Measurements from ENCODE around the gene MT2A. TPM values are rescaled to one million over a fixed set of nuclear protein-coding genes. Genes with fewer than 3 reads are reported as not detected.

Gene MT2A
- 25.5 and 55.5 TPM in 2 replicates for total RNA-seq (2012; rRNA removed)
- polyA plus RNA-seq (2012; rRNA removed), result 588 and 621 TPM in 2 replicates
- 222 and 299 TPM in 2 replicates for polyA plus RNA-seq (2012; cell fraction: cytosol; rRNA removed)
- 139 and 191 TPM in 2 replicates for polyA plus RNA-seq (2012; cell fraction: nucleus; rRNA removed; ENCODE audit: low replicate concordance)
- Bru-seq, nascent RNA, result percentile 94 among the genes with signal in this experiment
- percentile 84 among the genes with signal in this experiment for BruChase-seq, experiment 1, labeled RNA remaining after a 6-hour chase
- percentile 74 among the genes with signal in this experiment for BruChase-seq, experiment 2, labeled RNA remaining after a 2-hour chase
- long read RNA-seq, transcript MT2A-201 (3 exons, 786 nt), result major isoform, 136 of 152 reads
- long read RNA-seq, transcript MT2A-203 (1 exons, 903 nt), result minor isoform, 14 of 152 reads
- long read RNA-seq, partial matches to known transcripts, result 0 of 152 reads
- long read RNA-seq, other reads (novel, unspliced or antisense), result 1 of 152 reads

DNA sequence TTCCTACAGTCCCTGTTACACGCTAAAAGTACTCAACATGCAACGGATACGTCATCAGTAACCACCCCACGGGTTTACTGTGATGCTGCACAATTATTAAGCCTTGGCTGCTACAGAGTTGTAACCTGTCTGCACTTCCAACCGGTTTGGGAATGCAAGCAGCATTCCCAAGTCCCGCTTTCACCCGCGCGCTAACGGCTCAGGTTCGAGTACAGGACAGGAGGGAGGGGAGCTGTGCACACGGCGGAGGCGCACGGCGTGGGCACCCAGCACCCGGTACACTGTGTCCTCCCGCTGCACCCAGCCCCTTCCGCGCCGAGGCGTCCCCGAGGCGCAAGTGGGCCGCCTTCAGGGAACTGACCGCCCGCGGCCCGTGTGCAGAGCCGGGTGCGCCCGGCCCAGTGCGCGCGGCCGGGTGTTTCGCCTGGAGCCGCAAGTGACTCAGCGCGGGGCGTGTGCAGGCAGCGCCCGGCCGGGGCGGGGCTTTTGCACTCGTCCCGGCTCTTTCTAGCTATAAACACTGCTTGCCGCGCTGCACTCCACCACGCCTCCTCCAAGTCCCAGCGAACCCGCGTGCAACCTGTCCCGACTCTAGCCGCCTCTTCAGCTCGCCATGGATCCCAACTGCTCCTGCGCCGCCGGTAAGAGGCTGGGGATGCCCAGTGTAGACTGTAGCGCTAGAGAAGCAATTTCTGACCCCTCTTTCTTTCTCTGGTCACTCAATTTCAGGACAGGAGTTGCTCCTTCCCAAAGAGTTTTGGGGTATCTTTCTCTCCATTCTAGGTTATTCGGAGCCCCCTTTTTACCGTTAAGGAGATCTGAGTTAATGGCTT, at the start of gene MT2A:
MT2A (plus strand) TSS at position 542 of the 833 bp plus-strand sequence; CDS start at position 614, 72 bp downstream.
- Histone ChIP-seq H2BK15ac (ENCODE audit: low read depth, low read length) (peak within 1 kb of the TSS; percentile 97), H2AK9ac (replicated peaks; ENCODE audit: low read depth, low read length, poor library complexity) (peak within 1 kb of the TSS; percentile 95), H3K36me3 (ENCODE audit: control insufficient read depth, insufficient read depth, low read length) (no peaks in the 10 kb centered on the region), H3K27ac (ENCODE audit: insufficient read depth, low read length) (peak within 1 kb of the TSS; percentile 99), H3K9me3 (ENCODE audit: control insufficient read depth, insufficient read depth, low read length) (no peaks in the 10 kb centered on the region), H3K4me2 (ENCODE audit: low read depth, low read length) (peak within 1 kb of the TSS; percentile 78), H3K4ac (ENCODE audit: low read depth, low read length) (peak within 1 kb of the TSS; percentile 99), H3K4me3 (ENCODE audit: insufficient read depth, low read depth, low read length) (peak within 1 kb of the TSS; percentile 72), H2AK5ac (ENCODE audit: low read depth, low read length) (peak within 1 kb of the TSS; percentile 97), H4K91ac (ENCODE audit: insufficient read depth, low read depth, low read length) (peak within 1 kb of the TSS; percentile 98), H3K9me1 (ENCODE audit: insufficient read depth, low read length) (peaks cover 22% of the 10 kb centered on the region), H4K20me1 (ENCODE audit: insufficient read depth, low read length) (peaks cover 11% of the 10 kb centered on the region), H3K4me1 (ENCODE audit: control insufficient read depth, insufficient read depth, low read length) (peaks cover 30% of the 10 kb centered on the region), H2BK120ac (ENCODE audit: low read depth, low read length) (peak within 1 kb of the TSS; percentile 97), H3K14ac (replicated peaks; ENCODE audit: low read depth, low read length) (peak within 1 kb of the TSS; percentile 99), H3K18ac (ENCODE audit: low read depth, low read length) (peak within 1 kb of the TSS; percentile 40), H2BK20ac (ENCODE audit: low read depth, low read length) (peak within 1 kb of the TSS; percentile 96), H2BK5ac (ENCODE audit: low read depth, low read length, poor library complexity, severe bottlenecking) (peak within 1 kb of the TSS; percentile 98), H3K79me1 (ENCODE audit: low read depth in 1 of 2, low read length in 2 of 2) (peaks cover under 1 to 44% of the 10 kb centered on the region in 2 experiments; a peak in 3 of 4 replicates), H2AFZ (replicated peaks; ENCODE audit: low read length, poor library complexity) (peak within 1 kb of the TSS; percentile 87), H3K27me3 (ENCODE audit: control insufficient read depth, insufficient read depth, low read length) (no peaks in the 10 kb centered on the region), H4K8ac (ENCODE audit: low read depth in 2 of 2, low read length in 2 of 2) (peak within 1 kb of the TSS; percentile 96 to 98), H3K9ac (ENCODE audit: low read depth, low read length) (peak within 1 kb of the TSS; percentile 83), H4K5ac (ENCODE audit: low read depth, low read length) (peak within 1 kb of the TSS; percentile 97), H3K23ac (ENCODE audit: low read depth, low read length) (peak within 1 kb of the TSS; percentile 99), H3K56ac (ENCODE audit: extremely low read depth, insufficient read depth, low read length) (peak within 1 kb of the TSS; percentile 92)
- WGBS, 2 experiments (ENCODE audit: extremely low coverage in 2 of 2, insufficient read length in 1 of 2), result 1% methylated on average over 17 of the region's 62 CpGs; no CpG with 5 or more reads in 1 of the 2 experiments
- CTCF ChIA-PET, result interaction anchor here (0.7 kb wide), 1 partner anchor 94 kb away, joined by 5 read pairs; no protein-coding TSS in a partner anchor
- DNase-seq (peak; percentile 97), ATAC-seq (ENCODE audit: low read depth) (peak; percentile 59)
- dilution Hi-C loops (cut with HindIII; ENCODE audit: low sequenced_read_pairs, unreplicated experiment), result no loop called here
- POLR2A ChIA-PET (ENCODE audit: unreplicated experiment), result interaction anchor here (0.5 to 2.5 kb wide), 2 partner anchors 18 to 116 kb away, joined by 4 to 37 read pairs; partner anchors contain the start of gene MT1E
- in situ Hi-C loops (cut with MboI; ENCODE audit: low sequenced_read_pairs), result no loop called here
- BruUV-seq (replicated peaks), result no TSS peak
- intact Hi-C loops (cut with micrococcal nuclease), result loop anchor here (2.0 to 10.0 kb wide), 4 partner anchors 19 to 253 kb away; partner anchors contain the start of gene MT1X
- TF ChIP-seq CEBPB (IDR thresholded peaks at IDR 0.05; ENCODE audit: low read depth, low read length), result no peak
- no peak; the same call in 1 of the 2 replicates for TF ChIP-seq MAZ (IDR thresholded peaks at IDR 0.05; ENCODE audit: borderline replicate concordance, low read depth, low read length)
- peak; percentile 7 for TF ChIP-seq RCOR1 (IDR thresholded peaks at IDR 0.05; ENCODE audit: insufficient replicate concordance, low read length)
- TF ChIP-seq, protein P1, sequence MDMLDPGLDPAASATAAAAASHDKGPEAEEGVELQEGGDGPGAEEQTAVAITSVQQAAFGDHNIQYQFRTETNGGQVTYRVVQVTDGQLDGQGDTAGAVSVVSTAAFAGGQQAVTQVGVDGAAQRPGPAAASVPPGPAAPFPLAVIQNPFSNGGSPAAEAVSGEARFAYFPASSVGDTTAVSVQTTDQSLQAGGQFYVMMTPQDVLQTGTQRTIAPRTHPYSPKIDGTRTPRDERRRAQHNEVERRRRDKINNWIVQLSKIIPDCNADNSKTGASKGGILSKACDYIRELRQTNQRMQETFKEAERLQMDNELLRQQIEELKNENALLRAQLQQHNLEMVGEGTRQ (IDR thresholded peaks at IDR 0.05; ENCODE audit: low read depth, low read length), result no peak; the same call in 1 of the 2 replicates
- TF ChIP-seq CHD1 (IDR thresholded peaks at IDR 0.05; ENCODE audit: low read depth, low read length), result no peak
- no peak for TF ChIP-seq RAD21 (IDR thresholded peaks at IDR 0.05; ENCODE audit: low read length)
- TF ChIP-seq MAFK (IDR thresholded peaks at IDR 0.05; ENCODE audit: low read depth, low read length), result no peak
- TF ChIP-seq, protein P2, sequence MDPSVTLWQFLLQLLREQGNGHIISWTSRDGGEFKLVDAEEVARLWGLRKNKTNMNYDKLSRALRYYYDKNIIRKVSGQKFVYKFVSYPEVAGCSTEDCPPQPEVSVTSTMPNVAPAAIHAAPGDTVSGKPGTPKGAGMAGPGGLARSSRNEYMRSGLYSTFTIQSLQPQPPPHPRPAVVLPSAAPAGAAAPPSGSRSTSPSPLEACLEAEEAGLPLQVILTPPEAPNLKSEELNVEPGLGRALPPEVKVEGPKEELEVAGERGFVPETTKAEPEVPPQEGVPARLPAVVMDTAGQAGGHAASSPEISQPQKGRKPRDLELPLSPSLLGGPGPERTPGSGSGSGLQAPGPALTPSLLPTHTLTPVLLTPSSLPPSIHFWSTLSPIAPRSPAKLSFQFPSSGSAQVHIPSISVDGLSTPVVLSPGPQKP (IDR thresholded peaks at IDR 0.05; ENCODE audit: borderline replicate concordance, low read depth, low read length), result no peak
- peak; percentile 65 for TF ChIP-seq BHLHE40 (IDR thresholded peaks at IDR 0.05; ENCODE audit: low read depth, low read length)
- peak; percentile 76 for TF ChIP-seq RFX5 (IDR thresholded peaks at IDR 0.05; ENCODE audit: low read depth, low read length)
- peak; percentile 96 for TF ChIP-seq POLR2A (IDR thresholded peaks at IDR 0.05; ENCODE audit: low read depth, low read length)
- no peak; the same call in 1 of the 2 replicates for TF ChIP-seq NFE2L2 (IDR thresholded peaks at IDR 0.05; ENCODE audit: low read depth, low read length)
- peak; percentile 94 for TF ChIP-seq MXI1 (IDR thresholded peaks at IDR 0.05; ENCODE audit: borderline replicate concordance, low read depth, low read length)
- peak; percentile 72; the same call in 1 of the 2 replicates for TF ChIP-seq FOS (IDR thresholded peaks at IDR 0.05; ENCODE audit: low read depth, low read length)
